Left renal cortex interstitium (tissue), 4 donors: Measurements from ENCODE around the gene FANCF. TPM values are rescaled to one million over a fixed set of nuclear protein-coding genes. Genes with fewer than 3 reads are reported as not detected.
"Not testable (repeated sequence)": the region's sequence is repeated elsewhere in the genome, so short reads cannot be mapped to it uniquely, and the experiment has no call there.

Experiments used
- DNase-seq, 4 donors: peaks; one replicate each; pipeline ENCODE4 v3.0.0-alpha.2; 2013; ENCODE audit warnings: low read depth in 4 of 4, low spot score in 2 of 4, missing footprints in 1 of 4
- polyA plus RNA-seq, 4 donors: library from polyadenylated mRNA; unstranded; fragments of 120-200 nt; gene quantifications; one replicate each; pipeline ENCODE4 v1.2.1, GENCODE V29; 2013; ENCODE audit not compliant: insufficient read length in 4 of 4

Gene FANCF
- polyA plus RNA-seq = 10 to 100 TPM; 16.9 to 20.0 (median 18.1) TPM

DNA sequence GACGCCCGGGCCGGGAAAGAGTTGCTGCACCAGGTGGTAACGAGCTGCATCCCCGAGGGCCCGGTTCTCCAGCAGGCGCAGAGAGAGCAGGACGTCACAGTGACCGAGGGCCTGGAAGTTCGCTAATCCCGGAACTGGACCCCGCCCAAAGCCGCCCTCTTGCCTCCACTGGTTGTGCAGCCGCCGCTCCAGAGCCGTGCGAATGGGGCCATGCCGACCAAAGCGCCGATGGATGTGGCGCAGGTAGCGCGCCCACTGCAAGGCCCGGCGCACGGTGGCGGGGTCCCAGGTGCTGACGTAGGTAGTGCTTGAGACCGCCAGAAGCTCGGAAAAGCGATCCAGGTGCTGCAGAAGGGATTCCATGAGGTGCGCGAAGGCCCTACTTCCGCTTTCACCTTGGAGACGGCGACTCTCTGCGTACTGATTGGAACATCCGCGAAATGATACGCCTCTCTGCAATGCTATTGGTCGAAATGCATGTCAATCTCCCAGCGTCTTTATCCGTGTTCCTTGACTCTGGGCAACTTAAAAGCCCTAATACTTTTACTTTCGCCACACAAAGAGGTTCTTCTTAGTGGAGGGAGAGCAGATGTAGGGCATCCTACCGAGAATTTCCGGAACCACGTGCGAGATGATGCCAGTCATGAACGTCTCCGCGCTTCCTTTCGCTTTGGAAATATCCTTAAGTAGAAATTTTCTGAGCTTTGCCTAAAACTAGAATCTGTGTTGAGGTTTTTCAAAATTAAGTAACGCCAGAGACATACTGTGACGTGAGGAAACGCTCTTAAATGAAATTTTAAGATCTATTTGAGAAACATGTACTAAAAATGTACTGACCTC, at the start of gene FANCF:
FANCF (minus strand) TSS at position 376 of the 840 bp plus-strand sequence; CDS start at position 363, 13 bp downstream.
- DNase-seq = peak; percentile 98 to 100 (median 99)

- no peak for DNase-seq
Measured at GRCh38 chr11:22674470-22675439, 49.1 kb upstream of the FANCF start.

DNA sequence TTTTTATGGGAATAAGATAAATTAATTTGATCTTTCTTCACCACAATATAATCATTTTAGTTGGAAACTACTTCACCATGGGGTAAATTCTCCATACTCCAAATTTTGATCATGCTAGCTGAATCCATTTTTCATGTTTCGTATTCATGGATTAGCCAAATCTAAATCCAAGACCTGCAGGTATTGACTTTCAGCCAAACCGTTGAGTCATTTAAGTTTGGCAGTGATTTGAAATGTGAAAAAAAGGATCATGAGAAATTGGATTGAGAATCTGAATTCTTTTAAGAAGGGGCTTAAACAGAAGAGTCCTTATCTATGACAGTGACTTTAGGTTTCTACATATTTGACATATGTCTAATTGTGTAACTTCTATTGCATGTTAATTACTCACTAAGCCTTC, 46.1 kb upstream of the FANCF start:
- no peak for DNase-seq

DNA sequence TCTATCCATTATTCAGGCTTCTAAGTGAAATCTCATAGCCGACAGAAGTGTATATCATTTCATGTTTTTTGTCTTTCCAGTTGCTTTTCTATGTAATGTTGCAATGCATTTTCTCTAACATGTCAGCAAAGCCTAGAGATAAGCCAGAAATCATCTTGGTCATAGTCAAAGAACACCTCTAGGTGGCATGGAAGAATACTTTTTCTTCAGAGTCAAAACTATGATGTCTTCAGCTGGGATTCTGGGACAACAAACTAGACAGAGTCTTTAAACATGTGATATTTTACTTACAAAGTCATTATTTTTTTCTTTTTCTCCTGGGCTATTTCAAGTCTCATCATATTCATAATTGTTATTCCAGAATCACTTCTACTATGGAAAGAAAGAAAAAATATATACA, 45.2 kb upstream of the FANCF start:
- no peak for DNase-seq

DNA sequence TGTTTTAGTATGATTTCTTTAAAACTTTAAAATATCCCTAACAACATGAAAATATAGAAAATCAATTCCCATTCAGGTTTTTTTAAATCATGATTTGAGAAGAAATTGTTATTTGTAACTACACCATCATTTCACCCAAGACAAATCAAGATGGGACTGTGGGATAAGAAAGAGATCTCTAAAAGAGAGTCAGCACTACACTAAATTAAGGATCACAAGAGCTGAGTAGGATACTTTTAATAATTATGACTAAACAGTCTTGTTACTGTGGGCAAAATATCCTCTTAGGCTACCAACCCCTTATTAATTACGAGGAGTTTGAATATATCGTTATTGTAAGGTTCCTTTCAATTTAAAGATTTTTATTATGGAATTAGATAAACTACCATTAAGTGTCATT, 43.7 kb upstream of the FANCF start:
- no peak for DNase-seq

- no peak for DNase-seq
Measured at GRCh38 chr11:22668005-22668796, 42.6 kb upstream of the FANCF start.

DNA sequence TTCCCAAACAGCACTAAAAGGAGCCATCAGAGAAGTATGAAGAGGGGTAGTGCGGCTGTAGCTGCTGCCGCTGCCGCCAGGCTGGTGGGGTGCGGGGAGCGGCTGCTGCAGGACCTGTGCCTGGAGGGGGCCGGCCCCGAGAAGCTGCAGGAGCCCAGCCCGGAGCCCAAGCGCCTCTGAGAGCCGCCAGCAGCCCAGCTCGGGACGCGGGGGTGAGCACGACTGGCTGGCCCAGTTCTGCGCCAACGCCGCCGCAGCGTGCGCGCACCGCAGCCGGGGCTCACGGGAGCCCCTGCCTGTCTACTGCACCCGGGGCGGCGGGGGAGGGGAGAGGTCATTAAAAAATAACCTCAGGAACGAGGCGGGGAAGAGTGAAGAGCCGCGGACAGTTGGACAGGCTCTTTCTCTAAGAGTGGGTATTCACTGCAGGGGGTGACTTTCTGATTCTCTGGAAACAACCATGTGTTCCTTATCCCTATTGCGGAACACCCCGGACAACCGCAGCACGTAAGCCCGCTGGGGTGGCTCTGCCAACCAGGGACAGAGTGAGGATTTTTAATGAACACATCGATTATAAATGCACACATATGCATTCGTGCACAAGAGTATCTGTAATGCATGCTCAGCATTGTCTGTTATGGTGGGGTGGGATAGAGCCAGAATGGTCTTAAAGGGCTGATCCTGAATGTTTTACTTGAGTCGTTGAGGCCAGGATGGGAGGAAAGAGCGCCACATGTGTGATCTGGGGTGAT, 41.2 kb upstream of the FANCF start:
- peak in 2 of 4 donors; percentile 12 to 31 for DNase-seq

DNA sequence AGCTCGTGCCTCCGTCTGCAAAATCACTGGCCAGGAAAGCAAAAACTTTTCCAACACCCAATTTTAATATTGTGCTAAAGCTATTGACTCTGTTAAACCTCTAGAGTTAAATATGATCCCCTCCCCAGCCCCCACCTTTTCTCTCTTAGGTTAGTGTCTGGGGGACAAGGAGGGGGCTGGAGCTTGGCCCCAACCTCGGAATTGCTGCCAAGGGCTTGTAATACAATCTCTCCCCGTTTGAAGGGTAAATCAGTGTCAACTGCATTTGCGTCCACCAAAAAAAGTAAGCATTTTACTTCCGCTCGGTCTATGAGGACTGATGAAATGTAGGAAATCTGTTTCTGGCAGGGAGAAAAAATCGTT, 40.7 kb upstream of the FANCF start, which contains the start of gene GAS2:
GAS2 (plus strand) TSS at position 287 of the 363 bp plus-strand sequence. CDS start 8,259 bp downstream, outside the sequence.
- DNase-seq = peak in 3 of 4 donors; percentile 28 to 45 (median 38)

GRCh38 chr11:22659783-22660182, 34.2 kb upstream of the FANCF start:
- DNase-seq = no peak

GRCh38 chr11:22657101-22657694, 31.6 kb upstream of the FANCF start:
- DNase-seq = no peak

DNA sequence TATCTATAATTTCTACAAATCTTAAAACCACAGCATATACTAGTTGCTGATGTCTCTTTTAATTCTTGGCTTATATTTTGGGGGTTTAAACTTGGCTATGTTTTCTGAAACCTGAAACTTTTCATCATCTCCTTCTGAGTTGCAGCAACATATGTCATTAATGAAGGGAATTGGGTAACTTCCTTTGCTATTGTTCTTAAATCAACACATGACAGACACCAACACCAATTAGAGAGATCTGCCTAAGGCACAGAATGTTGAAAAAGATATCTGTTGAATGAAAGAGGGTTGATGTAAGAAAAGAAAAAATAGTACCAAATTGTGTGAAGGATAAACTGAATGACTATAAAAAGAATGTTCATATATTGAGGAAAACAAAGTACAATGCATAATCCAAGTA, 30.5 kb upstream of the FANCF start:
- no peak for DNase-seq

DNA sequence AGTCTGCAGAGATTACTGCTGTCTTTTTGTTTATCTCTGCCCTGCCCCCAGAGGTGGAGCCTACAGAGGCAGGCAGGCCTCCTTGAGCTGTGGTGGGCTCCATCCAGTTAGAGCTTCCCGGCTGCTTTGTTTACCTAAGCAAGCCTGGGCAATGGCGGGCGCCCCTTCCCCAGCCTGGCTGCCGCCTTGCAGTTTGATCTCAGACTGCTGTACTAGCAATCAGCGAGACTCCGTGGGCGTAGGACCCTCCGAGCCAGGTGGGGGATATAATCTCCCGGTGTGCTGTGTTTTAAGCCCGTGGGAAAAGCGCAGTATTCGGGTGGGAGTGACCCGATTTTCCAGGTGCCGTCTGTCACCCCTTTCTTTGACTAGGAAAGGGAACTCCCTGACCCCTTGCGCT, 26.7 kb upstream of the FANCF start:
- not testable (repeated sequence) for DNase-seq

GRCh38 chr11:22641559-22641958, 15.9 kb upstream of the FANCF start:
- no peak for DNase-seq

DNA sequence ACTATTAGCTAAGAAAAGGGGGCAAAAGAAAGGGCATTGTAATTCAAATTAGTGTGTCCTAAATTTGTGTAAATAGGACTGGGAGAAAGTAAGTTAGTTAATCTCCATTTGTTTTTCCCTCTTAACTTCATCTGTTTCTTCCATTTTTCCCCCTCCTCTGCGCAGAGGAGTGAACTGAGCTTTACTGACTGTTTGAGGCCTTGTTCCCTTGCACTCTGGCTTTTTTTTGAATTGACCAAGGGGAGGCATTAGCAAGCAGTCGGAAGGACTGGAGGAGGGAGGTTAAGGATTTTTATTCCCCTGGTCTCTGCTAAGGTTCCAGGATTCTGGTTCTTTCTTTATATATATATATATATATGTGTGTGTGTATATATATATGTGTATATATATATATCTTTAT, 15.2 kb upstream of the FANCF start:
- no peak for DNase-seq

DNA sequence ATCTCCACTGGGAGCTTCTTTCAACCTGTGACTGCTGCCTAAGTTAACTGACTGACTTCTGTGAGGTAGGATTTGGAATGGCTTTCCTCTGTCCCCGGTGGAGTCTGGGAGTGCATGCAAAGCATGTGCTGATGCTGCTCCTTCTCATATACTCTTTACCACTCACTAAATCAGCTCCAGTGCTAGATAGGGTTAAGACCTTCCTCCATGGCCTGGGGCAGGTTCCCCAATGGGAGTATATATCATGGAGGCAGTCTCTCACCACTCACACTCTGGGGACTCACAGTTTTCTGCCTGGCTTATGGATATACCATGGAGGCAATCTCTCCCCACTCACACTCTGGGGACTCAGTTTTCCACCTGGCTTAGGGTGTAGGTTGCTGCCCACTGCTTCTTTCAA, 10.1 kb upstream of the FANCF start:
- no peak for DNase-seq

GRCh38 chr11:22634897-22635629, 9.4 kb upstream of the FANCF start:
- no peak for DNase-seq

- no peak for DNase-seq
Measured at GRCh38 chr11:22633354-22633902, 7.8 kb upstream of the FANCF start.

DNA sequence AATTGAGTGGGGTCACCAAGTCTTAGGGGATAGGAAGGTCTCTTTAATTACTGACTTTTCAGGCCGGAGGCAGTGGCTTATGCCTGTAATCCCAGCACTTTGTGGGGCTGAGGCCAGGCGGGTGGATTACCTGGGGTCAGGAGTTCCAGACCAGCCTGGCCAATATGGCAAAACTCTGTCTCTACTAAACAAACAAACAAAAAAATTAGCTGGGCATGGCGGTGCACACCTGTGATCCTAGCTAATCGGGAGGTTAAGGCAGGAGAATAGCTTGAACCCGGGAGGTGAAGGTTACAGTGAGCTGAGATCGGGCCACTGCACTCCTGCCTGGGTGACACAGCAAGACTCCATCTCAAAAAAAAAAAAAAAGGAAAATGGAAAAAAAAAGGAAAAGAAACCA, 1.8 kb upstream of the FANCF start:
- no peak for DNase-seq
